GM10248 (cell line): ENCODE data around the gene BAIAP3.

Experiments used
- CTCF ChIA-PET: fragments of 300-600 bp; sonication (Branson Sonifier 250); formaldehyde crosslinking; extraction: SDS; loops from one replicate; lab custom pipeline; 2021; ENCODE audit warnings: antibody characterized with exemption; lab: Yijun Ruan, JAX
- POLR2A ChIA-PET: fragments of 350-650 bp; sonication (Branson Sonifier 250); formaldehyde crosslinking; extraction: SDS; loops from one replicate; lab custom pipeline; 2020; ENCODE audit warnings: antibody characterized with exemption; lab: Yijun Ruan, JAX
- DNase-seq: peaks from one replicate; pipeline ENCODE4 v3.0.0; 2012; ENCODE audit errors: extremely low spot score
- CTCF ChIP-seq: IDR thresholded peaks from 2 replicates; pipeline ENCODE4 v1.5.1; 2012; ENCODE audit warnings: mild to moderate bottlenecking, low read depth; ENCODE audit errors: extremely low read depth, missing control alignments, control extremely low read depth

BAIAP3 gene

GRCh38 chr16:1356061-1356900 lies 22.8 kb downstream of the BAIAP3 start:
- CTCF ChIA-PET = no interaction called here

GRCh38 chr16:1357906-1358566 lies 24.6 kb downstream of the BAIAP3 start:
- DNase-seq = no peak
- ChIA-PET POLR2A (no interaction called here), CTCF (interaction anchor here (1.2 kb wide), 1 partner anchor 11 kb away, joined by 3 read pairs; no protein-coding TSS in a partner anchor)
- TF ChIP-seq CTCF = no peak

More at GRCh38 chr16:1356061-1356900, 22.8 kb downstream of the BAIAP3 start:
- POLR2A ChIA-PET = no interaction called here
- no peak for TF ChIP-seq CTCF
- no peak for DNase-seq

- DNase-seq = no peak
- CTCF ChIA-PET = interaction anchor here (1.2 kb wide), 1 partner anchor 46 kb away, joined by 4 read pairs; no protein-coding TSS in a partner anchor
- POLR2A ChIA-PET = no interaction called here
- no peak for TF ChIP-seq CTCF
These were observed 28.4 kb downstream of the BAIAP3 start for GRCh38 chr16:1361685-1362360.

GRCh38 chr16:1362807-1363206 lies 29.4 kb downstream of the BAIAP3 start:
- no peak for TF ChIP-seq CTCF
- ChIA-PET POLR2A (no interaction called here), CTCF (interaction anchor here (0.6 to 5.3 kb wide), 27 partner anchors 9 to 789 kb away, joined by 3 to 56 read pairs (median 4); partner anchors contain the start of genes GNPTG and TSR3)
- DNase-seq = no peak

GRCh38 chr16:1363501-1364041 lies 30.1 kb downstream of the BAIAP3 start:
- peak; percentile 90 for TF ChIP-seq CTCF
- DNase-seq = peak; percentile 87
- CTCF ChIA-PET = interaction anchor here (0.6 to 5.3 kb wide), 41 partner anchors 10 to 789 kb away, joined by 3 to 56 read pairs (median 4); partner anchors contain the start of genes GNPTG, TSR3 and UQCC4
- POLR2A ChIA-PET = no interaction called here
